Renal cortex interstitium (tissue), 11 donors: Measurements from ENCODE around the gene RBMS3. TPM values are rescaled to one million over a fixed set of nuclear protein-coding genes. Genes with fewer than 3 reads are reported as not detected.

Experiments used
- DNase-seq, 11 donors: peaks; one replicate each; pipeline ENCODE4 v3.0.0-alpha.2; 2013; ENCODE audit warnings: low read depth in 9 of 11, low spot score in 4 of 11; ENCODE audit errors: extremely low read depth in 1 of 11
- polyA plus RNA-seq, 3 donors: library from polyadenylated mRNA; unstranded; fragments of 120-200 nt; gene quantifications; one replicate each; pipeline ENCODE4 v1.2.1, GENCODE V29; 2013; ENCODE audit not compliant: insufficient read length in 3 of 3

RBMS3 gene
- polyA plus RNA-seq, 3 donors = 13.6 to 15.7 (median 14.4) TPM

- DNase-seq = peak in 5 of 11 donors; percentile 15 to 45 (median 20)
These were observed 617.5 kb downstream of the RBMS3 start for GRCh38 chr3:29898171-29898965.

- DNase-seq = no peak
These were observed 618.1 kb downstream of the RBMS3 start for GRCh38 chr3:29899021-29899420.

- DNase-seq = no peak
These were observed 620.2 kb downstream of the RBMS3 start for GRCh38 chr3:29901097-29901496.

GRCh38 chr3:29903600-29903999 is 622.7 kb downstream of the RBMS3 start:
- no peak for DNase-seq

- no peak for DNase-seq
These were observed 626.0 kb downstream of the RBMS3 start for GRCh38 chr3:29906906-29907305.

- no peak for DNase-seq
These were observed 631.9 kb downstream of the RBMS3 start for GRCh38 chr3:29912600-29913288.

- no peak for DNase-seq
These were observed 634.1 kb downstream of the RBMS3 start for GRCh38 chr3:29914861-29915524.

GRCh38 chr3:29919571-29919970 is 638.7 kb downstream of the RBMS3 start:
- DNase-seq = no peak

- peak in 10 of 11 donors; percentile 23 to 73 (median 50) for DNase-seq
These were observed 642.3 kb downstream of the RBMS3 start for GRCh38 chr3:29922992-29923746.

- no peak for DNase-seq
These were observed 644.1 kb downstream of the RBMS3 start for GRCh38 chr3:29924783-29925561.

- DNase-seq = no peak
These were observed 645.5 kb downstream of the RBMS3 start for GRCh38 chr3:29926378-29926777.

- no peak for DNase-seq
These were observed 651.9 kb downstream of the RBMS3 start for GRCh38 chr3:29932696-29933325.

- DNase-seq = no peak
These were observed 653.1 kb downstream of the RBMS3 start for GRCh38 chr3:29933802-29934490.

GRCh38 chr3:29934751-29935150 is 653.9 kb downstream of the RBMS3 start:
- no peak for DNase-seq

- no peak for DNase-seq
These were observed 655.2 kb downstream of the RBMS3 start for GRCh38 chr3:29936054-29936453.

- no peak for DNase-seq
These were observed 655.9 kb downstream of the RBMS3 start for GRCh38 chr3:29936766-29937165.

- no peak for DNase-seq
These were observed 656.3 kb downstream of the RBMS3 start for GRCh38 chr3:29937185-29937584.
